SJCRH30 (cell line): ENCODE data around the gene CAMTA1. TPM values are rescaled to one million over a fixed set of nuclear protein-coding genes. Genes with fewer than 3 reads are reported as not detected.

Source experiments
- DNase-seq, 2 experiments: peaks; one replicate each; pipeline ENCODE4 v3.0.0-alpha.2; 2015 to 2020
- H3K27ac ChIP-seq: fragments of 250-450 bp; sonication (Bioruptor Pico); 2 replicates; pipeline ENCODE4 v1.5.1; 2020; ENCODE audit warnings: mild to moderate bottlenecking, moderate library complexity
- H3K27me3 ChIP-seq: fragments of 250-450 bp; sonication (Bioruptor Pico); 2 replicates; pipeline ENCODE4 v1.5.1; 2020; ENCODE audit warnings: mild to moderate bottlenecking, moderate library complexity
- H3K36me3 ChIP-seq: fragments of 250-450 bp; sonication (Bioruptor Pico); 2 replicates; pipeline ENCODE4 v1.5.1; 2020; ENCODE audit warnings: mild to moderate bottlenecking, moderate library complexity
- H3K4me1 ChIP-seq: fragments of 250-450 bp; sonication (Bioruptor Pico); 2 replicates; pipeline ENCODE4 v1.5.1; 2020; ENCODE audit warnings: mild to moderate bottlenecking, moderate library complexity
- H3K4me3 ChIP-seq: fragments of 250-450 bp; sonication (Bioruptor Pico); 2 replicates; pipeline ENCODE4 v1.5.1; 2020; ENCODE audit warnings: mild to moderate bottlenecking, moderate library complexity
- H3K9me3 ChIP-seq: fragments of 250-450 bp; sonication (Bioruptor Pico); replicated peaks from 2 replicates; pipeline ENCODE4 v1.5.1; 2020; ENCODE audit warnings: mild to moderate bottlenecking, moderate library complexity
- total RNA-seq: library from RNA; depleted of rRNA; stranded (reverse); fragments of >200 nt; shearing (Covaris generic); gene quantifications from 2 replicates; pipeline ENCODE4 v1.2.3, GENCODE V29; 2014

The CAMTA1 gene
- total RNA-seq, 1 experiment from 2014 or later, result 153 TPM

GRCh38 chr1:6785728-6786505 is 663 bp downstream of the CAMTA1 start:
- Histone ChIP-seq H3K36me3 (no peaks in the 10 kb centered on the region), H3K4me3 (peak overlapping the region; percentile 89), H3K27ac (no peak overlapping the region; the same call in 1 of the 2 replicates), H3K4me1 (peaks cover 5% of the 10 kb centered on the region; the same call in 1 of the 2 replicates), H3K27me3 (no peaks in the 10 kb centered on the region), H3K9me3 (no peaks in the 10 kb centered on the region)
- DNase-seq, result peak; percentile 46 to 49

- Histone ChIP-seq H3K36me3 (0 out of 2 replicates have a peak, but pooled peaks cover 3% of the 10 kb centered on the region), H3K4me3 (no peak overlapping the region), H3K4me1 (no peaks in the 10 kb centered on the region), H3K9me3 (no peaks in the 10 kb centered on the region), H3K27ac (no peak overlapping the region), H3K27me3 (no peaks in the 10 kb centered on the region)
- DNase-seq, result no peak
Measured at GRCh38 chr1:6788946-6789345, 3.7 kb downstream of the CAMTA1 start.

DNA sequence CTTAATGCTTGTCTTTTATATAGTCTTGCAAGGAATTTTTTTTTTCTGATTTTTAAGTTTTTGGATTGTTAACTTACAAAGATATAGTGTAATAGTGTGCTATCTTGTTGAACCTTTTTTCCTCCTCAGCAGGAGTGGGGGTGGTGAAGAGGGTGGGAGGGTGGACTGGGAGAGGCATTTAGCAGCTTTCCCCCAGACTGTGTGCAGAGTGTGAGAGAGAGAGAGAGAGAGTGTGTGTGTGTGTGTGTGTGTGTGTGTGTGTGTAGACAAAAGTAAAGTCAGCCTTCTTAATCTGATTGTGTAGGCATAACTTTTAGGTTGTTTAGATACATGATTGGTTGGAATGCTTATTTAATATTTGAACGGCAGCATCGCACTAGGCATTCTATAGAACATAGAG is 4.9 kb downstream of the CAMTA1 start:
- no peak for DNase-seq
- Histone ChIP-seq H3K36me3 (0 out of 2 replicates have a peak, but pooled peaks cover 3% of the 10 kb centered on the region), H3K9me3 (no peaks in the 10 kb centered on the region), H3K4me1 (no peaks in the 10 kb centered on the region), H3K4me3 (no peak overlapping the region), H3K27me3 (no peaks in the 10 kb centered on the region), H3K27ac (no peak overlapping the region)

DNA sequence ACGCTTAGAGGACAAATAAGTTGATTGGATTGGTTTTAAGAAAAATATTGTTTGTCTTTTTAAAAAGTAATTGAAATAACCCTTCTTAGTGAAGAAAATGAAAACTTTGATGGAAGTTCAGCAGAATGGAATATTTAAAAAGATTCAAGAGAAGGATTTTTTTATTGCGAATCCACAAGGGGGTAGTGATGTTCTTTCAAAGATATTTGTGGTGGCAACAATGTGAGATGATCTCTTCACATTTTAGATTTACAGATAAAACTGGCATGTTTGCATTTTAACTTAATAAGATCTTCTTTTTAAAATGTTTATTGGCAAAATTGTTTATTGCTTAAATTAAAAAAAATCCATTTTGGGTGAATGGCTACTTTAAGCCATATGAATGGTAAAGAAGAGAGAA is 8.9 kb downstream of the CAMTA1 start:
- DNase-seq, result peak in 1 of 2 experiments; percentile 57
- no peak overlapping the region for H3K27ac ChIP-seq

DNA sequence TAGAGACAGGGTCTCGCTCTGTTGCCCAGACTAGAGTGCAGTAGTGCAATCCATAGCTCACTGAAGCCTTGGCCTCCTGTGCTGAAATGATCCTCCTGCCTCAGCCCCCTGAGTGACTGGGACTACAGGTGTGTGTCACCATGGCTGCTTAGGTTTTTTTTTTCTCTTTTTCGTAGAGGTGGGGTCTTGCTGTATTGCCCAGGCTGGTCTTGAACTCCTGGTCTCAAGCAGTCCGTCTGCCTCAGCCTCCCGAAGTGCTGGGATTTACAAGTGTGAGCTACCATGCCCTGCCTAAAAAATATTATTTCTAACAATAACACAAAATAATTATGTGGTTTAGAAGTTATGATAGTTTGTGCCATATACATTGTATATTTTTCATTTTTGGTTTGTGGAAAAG is 9.9 kb downstream of the CAMTA1 start:
- H3K9me3 ChIP-seq, result no peaks in the 10 kb centered on the region
- peaks cover 12% of the 10 kb centered on the region for H3K36me3 ChIP-seq
- no peak overlapping the region for H3K4me3 ChIP-seq
- no peaks in the 10 kb centered on the region for H3K4me1 ChIP-seq
- no peaks in the 10 kb centered on the region for H3K27me3 ChIP-seq
- no peak overlapping the region for H3K27ac ChIP-seq
- DNase-seq, result no peak

More for the DNA sequence above, 8.9 kb downstream of the CAMTA1 start:
- H3K9me3 ChIP-seq, result no peaks in the 10 kb centered on the region
- H3K27me3 ChIP-seq, result no peaks in the 10 kb centered on the region
- peaks cover 12% of the 10 kb centered on the region; the same call in 1 of the 2 replicates for H3K36me3 ChIP-seq
- no peak overlapping the region for H3K4me3 ChIP-seq
- H3K4me1 ChIP-seq, result no peaks in the 10 kb centered on the region

GRCh38 chr1:6795661-6796060 is 10.4 kb downstream of the CAMTA1 start:
- Histone ChIP-seq H3K4me1 (no peaks in the 10 kb centered on the region), H3K36me3 (peaks cover 15% of the 10 kb centered on the region), H3K4me3 (no peak overlapping the region), H3K9me3 (no peaks in the 10 kb centered on the region), H3K27me3 (no peaks in the 10 kb centered on the region), H3K27ac (no peak overlapping the region)
- no peak for DNase-seq

DNA sequence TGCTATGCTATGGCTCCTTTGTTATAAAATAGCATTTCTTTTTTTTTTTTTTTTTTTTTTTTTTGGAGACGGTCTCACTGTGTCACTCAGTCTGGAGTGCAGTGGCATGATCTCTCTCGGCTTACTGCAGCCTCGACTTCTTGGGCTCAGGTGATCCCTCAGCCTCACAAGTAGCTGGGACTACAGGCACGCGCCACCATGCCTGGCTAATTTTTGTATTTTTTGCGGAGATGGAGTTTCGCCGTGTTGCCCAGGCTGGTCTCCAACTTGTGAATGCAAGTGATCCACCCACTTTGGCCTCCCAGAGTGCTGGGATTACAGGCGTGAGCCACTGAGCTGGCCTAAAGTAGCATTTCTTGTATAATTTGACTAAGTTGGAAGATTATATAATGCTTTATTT is 10.8 kb downstream of the CAMTA1 start:
- Histone ChIP-seq H3K36me3 (peaks cover 15% of the 10 kb centered on the region), H3K4me1 (no peaks in the 10 kb centered on the region), H3K27ac (no peak overlapping the region), H3K9me3 (no peaks in the 10 kb centered on the region), H3K27me3 (no peaks in the 10 kb centered on the region), H3K4me3 (no peak overlapping the region)
- DNase-seq, result no peak

- Histone ChIP-seq H3K4me1 (peaks cover 15% of the 10 kb centered on the region), H3K36me3 (peaks cover 12% of the 10 kb centered on the region), H3K27ac (no peak overlapping the region), H3K4me3 (no peak overlapping the region), H3K27me3 (no peaks in the 10 kb centered on the region), H3K9me3 (no peaks in the 10 kb centered on the region)
- DNase-seq, result no peak
Measured at GRCh38 chr1:6799499-6799898, 14.2 kb downstream of the CAMTA1 start.

DNA sequence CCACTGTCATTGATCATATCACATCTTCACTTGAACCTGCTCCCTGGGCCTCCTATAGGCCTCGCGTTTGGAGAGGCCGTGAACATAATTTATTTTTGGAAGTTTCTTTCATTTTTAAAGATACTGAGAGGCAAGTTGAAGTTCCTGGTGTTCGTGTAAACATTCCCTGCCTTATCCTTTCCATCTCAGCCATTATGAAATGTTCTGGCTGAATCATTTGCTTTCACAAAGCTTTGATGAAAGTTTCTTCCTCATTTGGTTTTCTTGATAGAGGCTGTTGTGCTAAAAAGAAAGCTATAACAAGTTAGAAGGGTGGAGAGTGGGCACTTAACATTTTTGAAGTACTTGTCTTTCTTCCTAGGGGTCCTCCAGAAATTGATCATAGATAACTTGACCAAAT is 15.5 kb downstream of the CAMTA1 start:
- H3K27ac ChIP-seq, result no peak overlapping the region
- no peak for DNase-seq
- no peak overlapping the region for H3K4me3 ChIP-seq
- H3K36me3 ChIP-seq, result peaks cover 7% of the 10 kb centered on the region
- H3K4me1 ChIP-seq, result peaks cover 25% of the 10 kb centered on the region
- no peaks in the 10 kb centered on the region for H3K27me3 ChIP-seq
- no peaks in the 10 kb centered on the region for H3K9me3 ChIP-seq

DNA sequence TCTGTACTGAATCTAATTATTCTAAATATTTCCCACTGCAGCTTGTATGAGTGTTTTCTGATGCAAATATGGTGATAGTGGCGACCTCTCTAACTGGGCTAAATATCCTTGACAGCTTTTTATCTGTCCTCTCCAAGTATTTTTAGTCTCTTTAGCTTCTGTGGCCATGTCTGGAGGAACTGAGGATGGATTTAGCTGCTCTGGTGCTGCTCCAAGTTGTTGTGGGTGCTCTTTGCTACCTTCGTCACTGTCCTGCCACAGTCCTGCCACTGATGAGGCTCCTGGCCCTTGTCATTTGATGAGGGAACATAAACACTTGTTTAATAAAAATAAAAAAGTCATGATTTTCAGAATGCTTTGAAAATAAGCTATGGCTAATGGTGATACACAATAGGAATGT is 15.9 kb downstream of the CAMTA1 start:
- Histone ChIP-seq H3K27me3 (no peaks in the 10 kb centered on the region), H3K4me1 (peaks cover 25% of the 10 kb centered on the region), H3K27ac (no peak overlapping the region), H3K36me3 (peaks cover 7% of the 10 kb centered on the region; the same call in 1 of the 2 replicates), H3K9me3 (no peaks in the 10 kb centered on the region), H3K4me3 (no peak overlapping the region)
- DNase-seq, result no peak

DNA sequence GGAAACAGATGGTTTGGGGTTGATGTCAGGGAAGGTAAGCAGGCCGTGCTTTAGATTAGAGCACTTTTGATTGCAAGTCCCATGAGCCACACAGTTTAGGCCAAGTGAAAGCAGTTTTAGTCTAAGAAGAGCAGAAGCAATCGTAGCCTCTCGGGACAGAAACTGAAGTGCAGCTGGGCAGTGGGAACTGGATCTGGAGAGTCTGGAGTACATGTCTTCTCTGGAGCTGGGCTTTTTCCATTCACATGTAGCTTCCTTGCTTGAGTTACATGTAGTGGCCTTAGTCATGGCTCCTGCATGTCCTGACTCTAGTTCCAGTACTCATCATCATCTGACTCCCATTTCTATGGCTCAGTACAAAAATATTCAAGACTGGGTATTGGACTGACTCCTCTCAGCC is 16.7 kb downstream of the CAMTA1 start:
- Histone ChIP-seq H3K27me3 (no peaks in the 10 kb centered on the region), H3K9me3 (no peaks in the 10 kb centered on the region), H3K4me1 (peaks cover 25% of the 10 kb centered on the region), H3K27ac (no peak overlapping the region), H3K4me3 (no peak overlapping the region), H3K36me3 (peaks cover 3% of the 10 kb centered on the region; the same call in 1 of the 2 replicates)
- DNase-seq, result no peak

GRCh38 chr1:6802454-6802853 is 17.2 kb downstream of the CAMTA1 start:
- Histone ChIP-seq H3K4me1 (peaks cover 25% of the 10 kb centered on the region), H3K4me3 (no peak overlapping the region), H3K9me3 (no peaks in the 10 kb centered on the region), H3K27ac (no peak overlapping the region), H3K27me3 (no peaks in the 10 kb centered on the region), H3K36me3 (peaks cover 3% of the 10 kb centered on the region; the same call in 1 of the 2 replicates)
- DNase-seq, result no peak

GRCh38 chr1:6802893-6803292 is 17.6 kb downstream of the CAMTA1 start:
- Histone ChIP-seq H3K36me3 (peaks cover 3% of the 10 kb centered on the region; the same call in 1 of the 2 replicates), H3K4me3 (no peak overlapping the region), H3K27ac (no peak overlapping the region), H3K9me3 (no peaks in the 10 kb centered on the region), H3K27me3 (no peaks in the 10 kb centered on the region), H3K4me1 (peaks cover 25% of the 10 kb centered on the region)
- DNase-seq, result no peak

DNA sequence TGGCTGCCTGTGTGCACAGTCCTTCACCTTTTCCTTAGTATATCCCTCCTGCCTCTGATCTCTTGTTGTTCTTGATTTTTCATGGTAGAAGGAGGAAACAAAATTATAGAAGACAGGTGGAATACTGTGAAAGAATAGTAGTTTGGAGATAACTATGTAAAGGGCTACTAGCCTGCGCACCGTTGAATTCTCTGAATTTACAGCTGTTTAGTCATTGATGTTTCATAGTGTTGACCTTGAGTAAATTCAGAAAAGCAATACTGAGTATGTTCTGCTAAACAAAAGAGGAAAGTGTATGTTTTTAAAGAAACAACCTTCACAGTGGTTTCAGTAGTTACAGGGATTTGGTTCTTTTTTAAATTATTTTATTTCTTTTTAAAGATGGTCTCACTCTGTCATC is 18.1 kb downstream of the CAMTA1 start:
- H3K27me3 ChIP-seq, result no peaks in the 10 kb centered on the region
- H3K9me3 ChIP-seq, result no peaks in the 10 kb centered on the region
- H3K4me1 ChIP-seq, result peaks cover 25% of the 10 kb centered on the region
- H3K27ac ChIP-seq, result no peak overlapping the region
- DNase-seq, result no peak
- H3K4me3 ChIP-seq, result no peak overlapping the region
- peaks cover 3% of the 10 kb centered on the region; the same call in 1 of the 2 replicates for H3K36me3 ChIP-seq

DNA sequence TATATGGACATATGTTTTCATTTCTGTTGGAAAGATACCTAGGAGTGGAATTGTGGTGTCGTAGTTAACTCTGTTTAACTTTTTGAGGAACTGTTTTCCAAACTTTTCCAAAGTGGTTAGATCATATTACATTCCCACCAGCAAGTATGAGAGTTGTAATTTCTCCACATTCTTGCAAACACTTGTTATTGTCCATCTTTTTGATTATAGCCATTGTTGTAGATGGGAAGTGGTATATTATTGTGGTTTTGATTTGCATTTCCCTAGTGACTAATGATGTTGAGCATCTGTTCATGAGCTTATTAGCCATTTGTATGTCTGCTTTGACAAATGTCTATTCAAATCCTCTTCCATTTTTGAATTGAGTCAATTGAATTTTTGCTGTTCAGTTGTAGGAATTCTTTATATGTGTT is 19.8 kb downstream of the CAMTA1 start:
- H3K4me3 ChIP-seq, result no peak overlapping the region
- no peaks in the 10 kb centered on the region for H3K27me3 ChIP-seq
- no peaks in the 10 kb centered on the region for H3K9me3 ChIP-seq
- DNase-seq, result peak in 1 of 2 experiments; percentile 70
- H3K36me3 ChIP-seq, result peaks cover 3% of the 10 kb centered on the region; the same call in 1 of the 2 replicates
- H3K27ac ChIP-seq, result peak overlapping the region; percentile 20
- peaks cover 25% of the 10 kb centered on the region for H3K4me1 ChIP-seq

DNA sequence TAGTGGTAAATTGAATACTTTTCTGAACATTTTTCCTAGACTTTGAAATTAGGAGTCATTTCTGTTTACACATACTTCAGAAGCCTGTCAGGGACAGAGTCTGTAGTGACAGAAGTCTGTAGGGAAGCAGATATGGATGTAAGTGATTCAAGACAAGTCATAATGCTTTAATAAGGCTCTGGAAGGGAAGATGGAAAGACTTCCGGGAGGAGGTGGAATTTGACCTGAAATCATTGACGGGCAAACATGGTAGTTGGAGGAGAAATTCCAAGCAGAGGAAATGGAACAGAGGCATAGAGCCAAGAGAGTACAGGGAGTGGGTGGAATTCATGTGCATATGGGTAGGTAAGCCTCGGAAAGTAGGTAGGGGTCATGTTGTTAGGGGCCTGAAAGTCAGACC is 22.5 kb downstream of the CAMTA1 start:
- DNase-seq, result no peak
- H3K4me1 ChIP-seq, result peaks cover 24% of the 10 kb centered on the region
- H3K36me3 ChIP-seq, result no peaks in the 10 kb centered on the region
- no peak overlapping the region for H3K27ac ChIP-seq
- no peak overlapping the region for H3K4me3 ChIP-seq
- H3K27me3 ChIP-seq, result no peaks in the 10 kb centered on the region
- H3K9me3 ChIP-seq, result no peaks in the 10 kb centered on the region
